PC-3 (cell line): ENCODE results near the gene SLITRK3. TPM values are rescaled to one million over a fixed set of nuclear protein-coding genes. Genes with fewer than 3 reads are reported as not detected.

Source experiments
- ATAC-seq: fragments of 200-7000 bp; cut with Tn5 transposase; 2 replicates; pipeline ENCODE4 v1.9.1; 2020; ENCODE audit warnings: mild to moderate bottlenecking, moderate library complexity
- BruUV-seq: library from RNA; stranded (reverse); fragments of 400-500 nt; replicated peaks from 2 replicates; lab custom pipeline; 2021; lab: Mats Ljungman, UMichigan
- CTCF ChIA-PET: fragments of 300-600 bp; sonication (Branson Sonifier 250); formaldehyde crosslinking; loops from one replicate; lab custom pipeline; 2022; ENCODE audit warnings: antibody characterized with exemption; lab: Charles Lee
- POLR2A ChIA-PET: fragments of 300-600 bp; sonication (Branson Sonifier 250); formaldehyde crosslinking; loops from one replicate; lab custom pipeline; 2022; ENCODE audit warnings: antibody characterized with exemption; ENCODE audit not compliant: unreplicated experiment; lab: Charles Lee
- DNase-seq: peaks from one replicate; pipeline ENCODE4 v3.0.0-alpha.2; 2015
- H2AFZ ChIP-seq: fragments of 300-600 bp; sonication (generic); 2 replicates; pipeline ENCODE4 v1.6.0; 2016; ENCODE audit warnings: antibody characterized with exemption, low read length
- H3F3A ChIP-seq: fragments of 300-600 bp; sonication (generic); one replicate; pipeline ENCODE4 v1.6.0; 2017; ENCODE audit warnings: antibody characterized with exemption, low read length, control low read depth, mild to moderate bottlenecking; ENCODE audit not compliant: unreplicated experiment
- H3K27ac ChIP-seq: fragments of 300-600 bp; sonication (generic); 2 replicates; pipeline ENCODE4 v1.5.1; 2016; ENCODE audit warnings: mild to moderate bottlenecking, low read length
- H3K27me3 ChIP-seq: fragments of 300-600 bp; sonication (generic); 2 replicates; pipeline ENCODE4 v1.6.1; 2016; ENCODE audit warnings: low read length, mixed read lengths
- H3K36me3 ChIP-seq: fragments of 300-600 bp; sonication (generic); 2 replicates; pipeline ENCODE4 v1.6.1; 2016; ENCODE audit warnings: low read depth, mixed run types, low read length, mixed read lengths
- H3K4me1 ChIP-seq: fragments of 300-600 bp; sonication (generic); 2 replicates; pipeline ENCODE4 v1.5.1; 2016; ENCODE audit warnings: low read length; ENCODE audit not compliant: insufficient read depth
- H3K4me2 ChIP-seq: fragments of 300-600 bp; sonication (generic); 2 replicates; pipeline ENCODE4 v1.6.0; 2016; ENCODE audit warnings: low read length
- H3K4me3 ChIP-seq: fragments of 300-600 bp; sonication (generic); 2 replicates; pipeline ENCODE4 v1.5.1; 2016; ENCODE audit warnings: mild to moderate bottlenecking, low read length, mixed read lengths
- H3K79me2 ChIP-seq: fragments of 300-600 bp; sonication (generic); 2 replicates; pipeline ENCODE4 v1.6.1; 2017; ENCODE audit warnings: low read length, mixed read lengths
- H3K9ac ChIP-seq: fragments of 300-600 bp; sonication (generic); 2 replicates; pipeline ENCODE4 v1.6.0; 2016; ENCODE audit warnings: mild to moderate bottlenecking, low read length
- H3K9me2 ChIP-seq: fragments of 300-600 bp; sonication (generic); replicated peaks from 2 replicates; pipeline ENCODE4 v1.6.1; 2016; ENCODE audit warnings: mixed run types, low read length, mixed read lengths
- H3K9me3 ChIP-seq: fragments of 300-600 bp; sonication (generic); 2 replicates; pipeline ENCODE4 v1.6.1; 2016; ENCODE audit warnings: low read length, mixed read lengths
- H4K20me1 ChIP-seq: fragments of 300-600 bp; sonication (generic); 2 replicates; pipeline ENCODE4 v1.6.1; 2016; ENCODE audit warnings: low read length, mixed read lengths
- CTCF ChIP-seq: fragments of 300-600 bp; sonication (generic); conservative IDR thresholded peaks from 2 replicates; pipeline ENCODE4 v1.5.1; 2017; ENCODE audit warnings: antibody characterized with exemption, low read depth, mild to moderate bottlenecking, low read length
- EZH2 ChIP-seq: fragments of 300-600 bp; sonication (generic); IDR thresholded peaks from one replicate; pipeline ENCODE4 v1.6.1; 2017; ENCODE audit warnings: antibody characterized with exemption, mild to moderate bottlenecking, low read length; ENCODE audit not compliant: unreplicated experiment
- EZH2phosphoT487 ChIP-seq: fragments of 300-600 bp; sonication (generic); IDR thresholded peaks from 2 replicates; pipeline ENCODE4 v1.6.1; 2018; ENCODE audit warnings: mild to moderate bottlenecking, antibody characterized with exemption, low read length, borderline replicate concordance
- intact Hi-C: fragments of 100-400 bp; cut with micrococcal nuclease; formaldehyde crosslinking; loops from 2 replicates; pipeline ENCODE4 v1.9.0; 2023
- total RNA-seq: library from RNA; depleted of rRNA; stranded (reverse); fragments of >200 nt; gene quantifications from 2 replicates; pipeline ENCODE4 v1.2.3, GENCODE V29; 2014

SLITRK3 gene
- total RNA-seq, 1 experiment from 2014 or later = not detected

- H3K9me2 ChIP-seq = no peaks in the 10 kb centered on the region
- H3K9ac ChIP-seq = no peak overlapping the region
- ATAC-seq = peak; percentile 36; the same call in 1 of the 2 replicates
- no peaks in the 10 kb centered on the region for H3F3A ChIP-seq
- H2AFZ ChIP-seq = no peak overlapping the region
- DNase-seq = peak; percentile 24
- H3K36me3 ChIP-seq = no peaks in the 10 kb centered on the region
- no peak overlapping the region for H3K4me3 ChIP-seq
- TF ChIP-seq EZH2 = no peak
- TF ChIP-seq CTCF = peak; percentile 61
- no peak for TF ChIP-seq EZH2phosphoT487
- H4K20me1 ChIP-seq = no peaks in the 10 kb centered on the region
- no TSS peak for BruUV-seq
- H3K4me2 ChIP-seq = no peak overlapping the region
- ChIA-PET CTCF (interaction anchor here (0.6 kb wide), 2 partner anchors 72 to 291 kb away, joined by 3 to 4 read pairs; no protein-coding TSS in a partner anchor), POLR2A (no interaction called here)
- no peaks in the 10 kb centered on the region for H3K79me2 ChIP-seq
- no peaks in the 10 kb centered on the region for H3K4me1 ChIP-seq
- H3K9me3 ChIP-seq = no peaks in the 10 kb centered on the region
- no peaks in the 10 kb centered on the region for H3K27me3 ChIP-seq
- H3K27ac ChIP-seq = no peak overlapping the region
- intact Hi-C loops = no loop called here
Observed at GRCh38 chr3:165210132-165210531, 13.9 kb upstream of the SLITRK3 start.

DNA sequence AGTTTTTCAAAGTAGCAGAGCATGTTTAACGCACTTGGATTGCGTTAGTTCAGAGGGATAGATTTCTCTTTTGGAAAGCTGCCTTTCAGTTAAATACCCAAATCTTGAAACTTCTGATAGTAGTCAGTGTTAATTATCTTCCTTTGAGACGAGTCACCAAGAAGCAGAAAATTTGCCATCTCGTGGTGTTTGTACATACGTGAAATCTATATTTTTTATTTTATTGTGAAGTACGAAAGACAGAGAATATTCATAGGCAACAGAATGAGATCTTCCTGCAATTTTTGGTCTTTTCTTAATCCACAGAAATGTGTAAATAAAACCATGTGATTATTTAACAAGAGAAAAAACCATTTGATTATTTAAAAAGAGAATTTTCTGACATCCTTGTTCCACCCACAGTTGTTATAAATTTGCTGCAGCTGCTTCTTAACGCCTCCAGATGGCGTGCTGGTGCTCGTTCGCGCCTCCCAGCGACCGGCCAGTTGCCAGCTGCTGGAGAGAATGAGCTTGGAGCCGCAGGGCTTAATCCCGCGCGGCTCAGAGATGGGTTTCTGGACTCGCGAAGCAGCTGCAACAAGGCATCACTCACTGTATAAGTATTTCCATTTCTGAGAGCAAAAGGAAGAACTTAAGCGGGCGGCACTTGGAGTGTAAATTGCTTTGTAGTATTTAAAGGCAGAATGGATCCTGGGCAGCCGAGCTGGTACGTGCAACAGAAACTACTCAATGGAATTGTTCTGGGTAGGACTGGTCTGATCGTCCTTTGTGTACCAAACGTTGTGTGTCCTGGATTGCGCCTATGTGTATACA lies 10.5 kb upstream of the SLITRK3 start:
- peak; percentile 91 for ATAC-seq
- no peaks in the 10 kb centered on the region for H3F3A ChIP-seq
- H3K4me2 ChIP-seq = peak overlapping the region; percentile 82
- no peaks in the 10 kb centered on the region for H3K79me2 ChIP-seq
- peak overlapping the region; percentile 81 for H2AFZ ChIP-seq
- intact Hi-C loops = no loop called here
- CTCF ChIA-PET = interaction anchor here (0.5 to 1.3 kb wide), 11 partner anchors 20 to 1547 kb away, joined by 3 to 5 read pairs (median 4); no protein-coding TSS in a partner anchor
- no peak overlapping the region for H3K9ac ChIP-seq
- H3K9me3 ChIP-seq = no peaks in the 10 kb centered on the region
- no peaks in the 10 kb centered on the region for H3K9me2 ChIP-seq
- no peaks in the 10 kb centered on the region for H3K27me3 ChIP-seq
- peak overlapping the region; percentile 67 for H3K4me3 ChIP-seq
- POLR2A ChIA-PET = interaction anchor here (0.6 kb wide), 1 partner anchor 12 kb away, joined by 3 read pairs; no protein-coding TSS in a partner anchor
- peak; percentile 87 for DNase-seq
- H4K20me1 ChIP-seq = no peaks in the 10 kb centered on the region
- no peaks in the 10 kb centered on the region for H3K4me1 ChIP-seq
- TF ChIP-seq EZH2phosphoT487 (no peak), CTCF (peak; percentile 95), EZH2 (no peak)
- no peak overlapping the region for H3K27ac ChIP-seq
- H3K36me3 ChIP-seq = no peaks in the 10 kb centered on the region
- BruUV-seq = no TSS peak

- H3K79me2 ChIP-seq = no peaks in the 10 kb centered on the region
- H3K9me2 ChIP-seq = no peaks in the 10 kb centered on the region
- H3K36me3 ChIP-seq = no peaks in the 10 kb centered on the region
- BruUV-seq = no TSS peak
- no peak overlapping the region for H2AFZ ChIP-seq
- no peak overlapping the region for H3K4me3 ChIP-seq
- DNase-seq (no peak), ATAC-seq (no peak)
- ChIA-PET POLR2A (no interaction called here), CTCF (no interaction called here)
- H3K9ac ChIP-seq = no peak overlapping the region
- no peaks in the 10 kb centered on the region for H3K9me3 ChIP-seq
- H4K20me1 ChIP-seq = no peaks in the 10 kb centered on the region
- no peak overlapping the region for H3K27ac ChIP-seq
- H3K4me1 ChIP-seq = no peaks in the 10 kb centered on the region
- no peak overlapping the region for H3K4me2 ChIP-seq
- TF ChIP-seq EZH2phosphoT487 (no peak), EZH2 (no peak), CTCF (no peak)
- no peaks in the 10 kb centered on the region for H3K27me3 ChIP-seq
- H3F3A ChIP-seq = no peaks in the 10 kb centered on the region
- intact Hi-C loops = no loop called here
Observed at GRCh38 chr3:165204445-165204844, 8.3 kb upstream of the SLITRK3 start.
